Naive thymus-derived CD8-positive, alpha-beta T cell (primary cell): ENCODE data around the gene BMERB1. TPM values are rescaled to one million over a fixed set of nuclear protein-coding genes. Genes with fewer than 3 reads are reported as not detected.

Experiments
- ATAC-seq, 2 donors: fragments of 150-1000 bp; cut with Tn5 transposase in 1 of 2; sonication (Bioruptor Pico), chemical (Tn5 transposase) in 1 of 2; 1 replicate in 1 of 2; 2 replicates in 1 of 2; pipeline ENCODE4 v1.10.0; 2021; ENCODE audit warnings: mild to moderate bottlenecking in 2 of 2, moderate library complexity in 2 of 2
- POLR2A ChIA-PET: fragments of 350-600 bp; sonication (Branson Sonifier 250); formaldehyde crosslinking; loops from one replicate; lab custom pipeline; 2021; ENCODE audit warnings: antibody characterized with exemption; lab: Charles Lee
- DNase-seq, 10 donors: peaks; one replicate each; pipeline versions ENCODE4 v3.0.0 to v3.0.0-alpha.2; 2020 to 2022
- H3K27ac Mint-ChIP-seq, 10 donors: one replicate each; pipeline ENCODE4 v1.8.0; 2020 to 2022; ENCODE audit warnings: mild to moderate bottlenecking in 10 of 10, mixed read lengths in 10 of 10, moderate library complexity in 4 of 10, inconsistent platforms in 1 of 10
- H3K27me3 Mint-ChIP-seq, 5 donors: one replicate each; pipeline ENCODE4 v1.8.0; 2021 to 2022; ENCODE audit warnings: mixed read lengths in 5 of 5
- H3K36me3 Mint-ChIP-seq, 3 donors: one replicate each; pipeline ENCODE4 v1.8.0; 2020 to 2022; ENCODE audit warnings: mixed read lengths in 3 of 3, mild to moderate bottlenecking in 2 of 3, inconsistent platforms in 1 of 3
- H3K4me1 Mint-ChIP-seq, 4 donors: one replicate each; pipeline ENCODE4 v1.8.0; 2021 to 2022; ENCODE audit warnings: mixed read lengths in 4 of 4
- H3K4me3 Mint-ChIP-seq, 10 donors: one replicate each; pipeline ENCODE4 v1.8.0; 2020 to 2022; ENCODE audit warnings: mild to moderate bottlenecking in 10 of 10, mixed read lengths in 10 of 10, moderate library complexity in 6 of 10, inconsistent platforms in 1 of 10
- H3K9me3 Mint-ChIP-seq, 9 donors: one replicate each; pipeline ENCODE4 v1.8.0; 2020 to 2022; ENCODE audit warnings: mixed read lengths in 9 of 9, mild to moderate bottlenecking in 3 of 9, inconsistent platforms in 1 of 9, moderate library complexity in 1 of 9
- polyA plus RNA-seq, 3 donors: library from polyadenylated mRNA; unstranded; fragments of 300-500 nt; fragmentation: Illumina TruSeq; gene quantifications; one replicate each; pipeline ENCODE4 v1.2.3, GENCODE V29; 2021
- total RNA-seq, 8 experiments: library from RNA in 2 of 8; stranded (reverse) in 2 of 8; gene quantifications; one replicate each; pipeline ENCODE4 v1.2.3 and lab custom pipeline; 2021 to 2026

BMERB1 gene
- total and polyA plus RNA-seq, 5 experiments from 2014 or later, result 1.4 to 4.6 (median 2.2) TPM

DNA sequence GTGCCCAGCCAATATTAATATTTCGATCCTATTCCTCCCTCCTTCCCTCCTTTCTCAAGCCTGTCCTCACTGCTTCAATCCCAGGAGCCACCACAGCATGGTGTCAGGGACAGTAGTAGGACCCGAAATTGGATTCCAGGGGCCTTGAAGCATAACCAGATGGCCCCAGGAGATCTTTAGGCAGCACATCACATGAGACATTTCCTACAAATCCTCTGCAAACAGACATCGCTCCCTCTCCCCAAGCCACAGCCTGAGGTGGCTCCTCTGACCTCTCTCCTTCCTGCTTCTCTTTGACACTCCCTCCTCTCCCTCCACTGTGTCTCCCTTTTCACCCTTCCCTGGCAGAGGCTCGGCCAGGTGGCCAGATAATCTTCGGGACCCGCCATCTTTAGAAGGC, 76.6 kb downstream of the BMERB1 start:
- no peaks in the 10 kb centered on the region for H3K9me3 Mint-ChIP-seq
- peak overlapping the region in 2 of 10 donors; percentile 48 to 51 for H3K27ac Mint-ChIP-seq
- POLR2A ChIA-PET, result no interaction called here
- no peaks in the 10 kb centered on the region for H3K36me3 Mint-ChIP-seq
- H3K4me1 Mint-ChIP-seq, result peaks cover 7 to 21% (median 12%) of the 10 kb centered on the region in 4 donors
- ATAC-seq, result no peak
- H3K4me3 Mint-ChIP-seq, result no peak overlapping the region
- peaks cover 0 to 3% (median 0%) of the 10 kb centered on the region in 5 donors for H3K27me3 Mint-ChIP-seq
- DNase-seq, result no peak

DNA sequence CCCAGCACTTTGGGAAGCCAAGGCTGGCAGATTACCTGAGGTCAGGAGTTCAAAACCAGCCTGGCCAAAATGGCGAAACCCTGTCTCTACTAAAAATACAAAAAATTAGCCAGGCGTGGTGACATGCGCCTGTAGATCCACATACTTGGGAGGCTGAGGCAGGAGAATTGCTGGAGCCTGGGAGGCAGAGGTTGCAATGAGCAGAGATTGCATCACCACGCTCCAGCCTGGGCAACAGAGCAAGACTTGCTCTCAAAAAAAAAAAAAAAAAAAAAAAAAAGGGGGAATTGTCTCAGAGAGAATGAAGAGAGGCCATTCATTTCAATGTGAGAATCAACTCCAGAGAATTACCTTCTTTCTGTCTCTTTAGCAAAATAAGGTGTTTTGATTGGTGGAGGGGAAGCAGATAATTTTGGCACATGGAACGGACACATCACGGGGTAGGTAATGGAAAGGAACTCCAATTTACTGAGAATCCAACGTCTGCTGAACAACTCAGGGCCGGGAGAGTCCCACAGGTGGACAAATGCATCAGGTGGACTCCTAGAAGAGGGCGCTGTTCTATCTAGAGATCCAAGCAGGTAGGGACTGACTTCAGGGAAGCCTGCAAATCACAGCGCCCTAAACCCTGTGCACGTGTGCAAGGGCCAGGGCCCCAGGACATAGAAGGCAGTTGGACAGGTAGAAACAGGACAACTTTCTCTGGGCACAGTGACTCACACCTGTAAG, 77.5 kb downstream of the BMERB1 start:
- peak overlapping the region in 1 of 10 donors; percentile 13 for H3K27ac Mint-ChIP-seq
- peaks cover 7 to 21% (median 12%) of the 10 kb centered on the region in 4 donors for H3K4me1 Mint-ChIP-seq
- H3K4me3 Mint-ChIP-seq, result no peak overlapping the region
- no peaks in the 10 kb centered on the region for H3K9me3 Mint-ChIP-seq
- POLR2A ChIA-PET, result no interaction called here
- no peak for ATAC-seq
- DNase-seq, result no peak
- peaks cover 0 to 3% (median 0%) of the 10 kb centered on the region in 5 donors for H3K27me3 Mint-ChIP-seq
- H3K36me3 Mint-ChIP-seq, result no peaks in the 10 kb centered on the region

DNA sequence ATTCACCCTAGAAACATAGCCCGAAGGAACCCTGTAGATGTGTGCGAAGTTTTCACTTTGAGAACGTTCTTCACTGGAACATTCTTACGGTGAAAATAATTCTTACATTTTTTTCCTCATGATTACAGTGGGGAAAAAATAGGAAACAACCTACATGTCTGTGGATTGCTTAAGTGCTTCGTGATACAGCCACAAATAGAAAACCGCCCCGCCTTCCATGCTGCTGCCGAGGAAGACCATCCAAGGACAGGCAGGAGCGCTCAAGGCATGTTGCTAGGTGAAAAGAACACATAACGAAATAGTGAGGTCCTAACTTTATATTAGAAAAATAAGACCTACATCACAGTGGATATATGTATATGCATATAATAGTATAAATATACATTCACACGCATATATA, 78.8 kb downstream of the BMERB1 start:
- Mint-ChIP-seq H3K4me3 (no peak overlapping the region), H3K4me1 (peaks cover 11 to 19% (median 12%) of the 10 kb centered on the region in 4 donors), H3K9me3 (no peaks in the 10 kb centered on the region), H3K27me3 (peaks cover 0 to 4% (median 0%) of the 10 kb centered on the region in 5 donors), H3K27ac (no peak overlapping the region), H3K36me3 (no peaks in the 10 kb centered on the region)
- ATAC-seq (no peak), DNase-seq (no peak)
- POLR2A ChIA-PET, result no interaction called here

DNA sequence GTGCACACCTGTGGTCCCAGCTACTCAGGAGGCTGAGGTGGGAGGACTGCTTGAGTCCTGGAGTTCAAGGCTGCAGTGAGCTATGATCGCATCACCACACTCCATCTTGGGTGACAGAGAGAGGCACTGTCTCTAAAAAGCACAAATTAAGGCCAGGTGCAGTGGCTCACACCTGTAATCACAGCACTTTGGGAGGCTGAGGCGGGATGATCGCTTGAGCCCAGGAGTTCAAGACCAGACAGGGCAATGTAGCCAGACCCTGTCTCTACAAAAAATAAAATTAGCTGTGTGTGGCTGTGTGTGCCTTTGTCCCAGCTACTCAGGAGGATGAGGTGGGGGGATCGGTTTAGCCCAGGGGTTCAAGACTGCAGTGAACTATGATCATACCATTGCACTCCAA, 81.6 kb downstream of the BMERB1 start:
- H3K4me3 Mint-ChIP-seq, result no peak overlapping the region
- DNase-seq (no peak), ATAC-seq (no peak)
- H3K4me1 Mint-ChIP-seq, result peaks cover 0 to 7% (median 3%) of the 10 kb centered on the region in 4 donors
- no peaks in the 10 kb centered on the region for H3K36me3 Mint-ChIP-seq
- peaks cover 0 to 4% (median 0%) of the 10 kb centered on the region in 5 donors for H3K27me3 Mint-ChIP-seq
- no peaks in the 10 kb centered on the region for H3K9me3 Mint-ChIP-seq
- POLR2A ChIA-PET, result no interaction called here
- H3K27ac Mint-ChIP-seq, result peak overlapping the region in 1 of 10 donors; percentile 50

- peaks cover 0 to 4% (median 0%) of the 10 kb centered on the region in 5 donors for H3K27me3 Mint-ChIP-seq
- H3K4me1 Mint-ChIP-seq, result peaks cover 0 to 11% (median 2%) of the 10 kb centered on the region in 4 donors
- H3K36me3 Mint-ChIP-seq, result no peaks in the 10 kb centered on the region
- no peak for ATAC-seq
- H3K9me3 Mint-ChIP-seq, result no peaks in the 10 kb centered on the region
- no peak overlapping the region for H3K4me3 Mint-ChIP-seq
- H3K27ac Mint-ChIP-seq, result no peak overlapping the region
- POLR2A ChIA-PET, result no interaction called here
- no peak for DNase-seq
Measured at GRCh38 chr16:15516609-15517008, 82.2 kb downstream of the BMERB1 start.

GRCh38 chr16:15517743-15518377, 83.5 kb downstream of the BMERB1 start:
- ATAC-seq, result no peak

GRCh38 chr16:15518381-15519351, 84.3 kb downstream of the BMERB1 start:
- DNase-seq (no peak), ATAC-seq (no peak)
- H3K9me3 Mint-ChIP-seq, result no peaks in the 10 kb centered on the region
- peaks cover 0 to 4% (median 0%) of the 10 kb centered on the region in 5 donors for H3K27me3 Mint-ChIP-seq
- POLR2A ChIA-PET, result no interaction called here
- H3K4me1 Mint-ChIP-seq, result peaks cover 11 to 29% (median 12%) of the 10 kb centered on the region in 4 donors
- H3K27ac Mint-ChIP-seq, result peak overlapping the region in 1 of 10 donors; percentile 39
- H3K36me3 Mint-ChIP-seq, result no peaks in the 10 kb centered on the region
- H3K4me3 Mint-ChIP-seq, result no peak overlapping the region

More at GRCh38 chr16:15517743-15518377, 83.5 kb downstream of the BMERB1 start:
- Mint-ChIP-seq H3K27ac (peak overlapping the region in 3 of 10 donors; percentile 7 to 39 (median 9)), H3K27me3 (peaks cover 0 to 4% (median 0%) of the 10 kb centered on the region in 5 donors), H3K4me3 (no peak overlapping the region), H3K4me1 (peaks cover 3 to 21% (median 6%) of the 10 kb centered on the region in 4 donors), H3K9me3 (no peaks in the 10 kb centered on the region), H3K36me3 (no peaks in the 10 kb centered on the region)
- POLR2A ChIA-PET, result interaction anchor here (0.7 kb wide), 1 partner anchor 365 kb away, joined by 3 read pairs; no protein-coding TSS in a partner anchor
- no peak for DNase-seq

DNA sequence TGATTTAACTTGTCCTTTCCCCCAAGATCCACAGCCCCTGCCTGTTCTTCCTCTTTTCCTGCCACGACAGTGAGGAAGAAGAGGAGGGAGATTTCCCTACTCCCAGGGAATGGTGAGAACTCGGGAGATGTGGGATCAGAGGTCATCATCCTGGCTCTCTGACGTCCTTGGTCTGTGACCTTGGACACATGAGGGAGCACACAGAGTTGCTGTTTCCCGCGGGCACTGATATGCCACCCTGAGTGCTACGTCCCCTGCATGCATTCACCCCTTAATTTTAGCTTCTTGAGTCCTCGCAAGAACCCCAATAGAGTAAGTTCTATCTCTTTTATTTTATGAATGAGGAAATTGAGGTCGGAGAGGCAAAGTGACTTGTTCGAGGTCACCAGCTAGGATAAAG, 85.4 kb downstream of the BMERB1 start:
- ATAC-seq, result no peak
- DNase-seq, result no peak
- POLR2A ChIA-PET, result interaction anchor here (0.7 kb wide), 1 partner anchor 11 kb away, joined by 5 read pairs; no protein-coding TSS in a partner anchor
- H3K36me3 Mint-ChIP-seq, result no peaks in the 10 kb centered on the region
- no peak overlapping the region for H3K27ac Mint-ChIP-seq
- peaks cover 0 to 4% (median 0%) of the 10 kb centered on the region in 5 donors for H3K27me3 Mint-ChIP-seq
- no peak overlapping the region for H3K4me3 Mint-ChIP-seq
- H3K9me3 Mint-ChIP-seq, result no peaks in the 10 kb centered on the region
- peaks cover 12 to 30% (median 13%) of the 10 kb centered on the region in 4 donors for H3K4me1 Mint-ChIP-seq

- ATAC-seq (no peak), DNase-seq (no peak)
- Mint-ChIP-seq H3K27ac (no peak overlapping the region), H3K4me1 (peaks cover 12 to 30% (median 13%) of the 10 kb centered on the region in 4 donors), H3K36me3 (no peaks in the 10 kb centered on the region), H3K27me3 (peaks cover 0 to 4% (median 0%) of the 10 kb centered on the region in 5 donors), H3K9me3 (peaks cover 0 to 2% (median 0%) of the 10 kb centered on the region in 9 donors), H3K4me3 (no peak overlapping the region)
- POLR2A ChIA-PET, result no interaction called here
Measured at GRCh38 chr16:15521390-15521757, 87.0 kb downstream of the BMERB1 start.

DNA sequence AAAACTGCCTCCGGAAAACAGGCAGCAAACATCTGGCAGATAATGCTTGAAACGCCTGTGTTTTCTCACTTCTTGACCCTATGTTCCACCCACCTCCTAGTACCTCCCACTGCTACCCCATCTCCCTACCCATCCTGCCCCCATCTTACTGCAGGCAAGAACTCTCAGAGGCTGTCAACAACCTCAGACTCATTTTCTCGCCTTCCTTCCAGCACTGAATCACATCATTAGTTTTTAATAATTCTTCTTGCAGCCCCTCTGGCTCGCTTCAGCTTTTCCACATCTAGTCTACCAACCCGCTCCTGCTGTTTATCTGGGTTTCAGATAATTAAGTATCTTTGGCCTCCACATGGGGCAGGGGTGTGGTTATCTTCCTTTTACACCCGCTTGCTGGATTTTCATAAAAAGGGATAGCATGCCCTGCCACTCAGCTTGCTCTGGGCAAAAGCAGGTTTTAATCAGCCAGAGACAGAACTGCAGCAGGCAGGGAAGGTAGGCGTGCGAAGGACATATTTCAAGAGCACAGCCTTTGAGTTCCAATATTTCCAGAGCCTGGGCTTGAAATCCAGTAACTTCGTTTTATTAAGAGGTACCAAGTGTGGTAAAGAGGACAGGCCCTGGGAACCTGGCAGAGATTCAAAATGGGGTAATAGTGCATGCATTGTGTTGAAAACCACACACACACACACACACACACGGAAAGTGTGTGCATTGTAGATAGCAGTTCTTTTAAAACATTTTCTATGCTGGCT, 87.5 kb downstream of the BMERB1 start:
- Mint-ChIP-seq H3K36me3 (no peaks in the 10 kb centered on the region), H3K4me1 (peaks cover 12 to 30% (median 13%) of the 10 kb centered on the region in 4 donors), H3K27me3 (peaks cover 0 to 4% (median 0%) of the 10 kb centered on the region in 5 donors), H3K4me3 (no peak overlapping the region), H3K9me3 (peaks cover 0 to 2% (median 0%) of the 10 kb centered on the region in 9 donors), H3K27ac (peak overlapping the region in 2 of 10 donors; percentile 29 to 36)
- POLR2A ChIA-PET, result no interaction called here
- ATAC-seq (no peak), DNase-seq (no peak)

DNA sequence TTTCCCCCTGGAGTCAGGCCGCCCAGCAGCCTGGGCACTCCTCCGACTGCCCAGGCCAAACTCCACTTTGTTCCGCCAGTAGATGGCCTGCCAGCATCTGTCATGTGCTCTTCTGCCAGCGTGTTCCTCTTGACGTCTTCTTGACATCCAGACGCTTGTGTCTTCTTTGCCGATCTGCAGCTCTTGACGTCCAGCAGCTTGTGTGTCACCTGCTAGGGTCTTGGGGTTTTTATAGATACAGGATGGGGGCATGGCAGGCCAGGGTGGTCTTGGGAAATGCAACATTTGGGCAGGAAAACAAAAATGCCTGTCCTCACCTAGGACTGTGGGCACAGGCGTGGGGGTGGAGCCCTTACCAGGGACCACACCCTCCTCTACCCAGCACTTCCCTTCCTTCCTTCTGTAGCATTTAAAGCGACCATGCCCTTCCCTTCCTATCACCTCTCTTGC, 88.7 kb downstream of the BMERB1 start:
- H3K9me3 Mint-ChIP-seq, result peaks cover 0 to 2% (median 0%) of the 10 kb centered on the region in 9 donors
- H3K36me3 Mint-ChIP-seq, result no peaks in the 10 kb centered on the region
- peak overlapping the region in 2 of 10 donors; percentile 14 to 71 for H3K4me3 Mint-ChIP-seq
- ATAC-seq (no peak), DNase-seq (no peak)
- POLR2A ChIA-PET, result no interaction called here
- H3K27ac Mint-ChIP-seq, result peak overlapping the region in 5 of 10 donors; percentile 46 to 74 (median 63)
- peaks cover 0 to 1% (median 0%) of the 10 kb centered on the region in 5 donors for H3K27me3 Mint-ChIP-seq
- H3K4me1 Mint-ChIP-seq, result peaks cover 9 to 30% (median 13%) of the 10 kb centered on the region in 4 donors
